Measurements from ENCODE around the gene NADK2. TPM values are rescaled to one million over a fixed set of nuclear protein-coding genes. Genes with fewer than 3 reads are reported as not detected.

NADK2 gene
- total RNA-seq, 4 donors from 2014 or later, result 22.5 to 34.8 (median 26.3) TPM

DNA sequence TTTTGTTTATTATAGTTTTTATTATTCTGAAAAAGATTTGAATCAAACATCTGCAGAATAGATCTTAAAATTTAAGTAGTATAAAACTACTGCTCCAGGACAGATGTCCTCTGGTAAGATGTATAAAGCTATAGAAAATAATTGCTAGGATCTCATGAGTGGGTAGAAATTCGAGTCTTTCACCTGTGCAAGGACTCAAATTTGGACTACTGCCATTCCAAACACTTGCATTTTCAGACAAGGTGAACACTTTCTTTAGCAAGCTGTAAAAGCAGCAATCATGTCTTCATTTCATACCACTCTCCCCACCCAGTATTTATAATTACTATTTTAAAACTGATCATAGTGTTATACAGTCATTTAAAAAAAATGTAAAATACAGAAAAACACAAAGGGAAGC is 69.1 kb downstream of the NADK2 start:
- TF ChIP-seq, protein P1, sequence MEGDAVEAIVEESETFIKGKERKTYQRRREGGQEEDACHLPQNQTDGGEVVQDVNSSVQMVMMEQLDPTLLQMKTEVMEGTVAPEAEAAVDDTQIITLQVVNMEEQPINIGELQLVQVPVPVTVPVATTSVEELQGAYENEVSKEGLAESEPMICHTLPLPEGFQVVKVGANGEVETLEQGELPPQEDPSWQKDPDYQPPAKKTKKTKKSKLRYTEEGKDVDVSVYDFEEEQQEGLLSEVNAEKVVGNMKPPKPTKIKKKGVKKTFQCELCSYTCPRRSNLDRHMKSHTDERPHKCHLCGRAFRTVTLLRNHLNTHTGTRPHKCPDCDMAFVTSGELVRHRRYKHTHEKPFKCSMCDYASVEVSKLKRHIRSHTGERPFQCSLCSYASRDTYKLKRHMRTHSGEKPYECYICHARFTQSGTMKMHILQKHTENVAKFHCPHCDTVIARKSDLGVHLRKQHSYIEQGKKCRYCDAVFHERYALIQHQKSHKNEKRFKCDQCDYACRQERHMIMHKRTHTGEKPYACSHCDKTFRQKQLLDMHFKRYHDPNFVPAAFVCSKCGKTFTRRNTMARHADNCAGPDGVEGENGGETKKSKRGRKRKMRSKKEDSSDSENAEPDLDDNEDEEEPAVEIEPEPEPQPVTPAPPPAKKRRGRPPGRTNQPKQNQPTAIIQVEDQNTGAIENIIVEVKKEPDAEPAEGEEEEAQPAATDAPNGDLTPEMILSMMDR (IDR thresholded peaks at IDR 0.05; ENCODE audit: low read depth), result no peak

DNA sequence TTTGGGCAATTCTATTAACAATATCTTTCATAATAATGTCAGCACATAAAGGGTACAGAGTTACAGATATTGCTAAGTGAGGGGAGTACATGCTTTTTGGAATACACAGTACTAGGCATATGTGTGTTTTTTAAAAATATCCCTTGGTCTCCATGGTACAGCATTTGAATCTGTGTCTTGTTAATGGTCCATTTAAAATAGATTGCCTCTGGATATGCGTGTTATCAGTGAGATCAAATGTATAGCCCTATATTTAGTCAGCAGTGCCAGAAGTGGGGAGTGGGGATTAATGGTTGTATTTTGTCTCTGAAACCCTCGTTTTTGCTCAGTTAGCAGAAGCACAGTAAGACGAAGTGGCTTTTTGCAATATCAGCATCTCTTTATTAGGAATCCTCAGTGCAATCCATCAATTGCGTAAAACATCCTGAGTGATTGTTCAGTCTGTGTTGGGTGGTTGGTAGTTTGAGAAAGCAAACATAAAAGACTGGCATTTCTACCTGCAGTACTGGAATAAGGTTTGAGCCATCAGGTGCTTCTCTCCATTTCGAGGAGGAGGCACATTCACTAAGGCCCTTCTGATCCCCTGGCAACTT is 70.8 kb downstream of the NADK2 start:
- TF ChIP-seq, protein P1 (IDR thresholded peaks at IDR 0.05; ENCODE audit: low read depth), result no peak

DNA sequence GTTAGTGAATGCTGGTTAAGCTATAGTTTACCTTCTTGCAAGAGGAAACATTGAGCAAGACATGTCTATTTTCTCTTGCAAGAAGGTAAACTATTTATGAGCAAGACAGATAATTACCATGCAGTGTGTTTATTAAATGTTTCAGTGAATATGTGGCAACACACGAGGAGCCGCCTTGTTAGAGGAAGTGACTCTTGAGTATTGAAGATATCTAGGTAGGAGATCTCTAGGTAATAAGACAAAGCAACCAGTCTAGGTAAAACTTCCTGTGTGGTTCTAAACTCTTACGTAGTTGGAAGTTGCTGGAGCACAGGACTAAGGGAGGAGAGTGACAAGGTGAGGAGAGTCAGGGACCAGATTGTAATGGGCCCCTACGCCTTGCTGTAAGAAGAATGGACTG is 73.0 kb downstream of the NADK2 start:
- TF ChIP-seq, protein P1 (IDR thresholded peaks at IDR 0.05; ENCODE audit: low read depth), result no peak

GRCh38 chr5:36164461-36164860 is 77.3 kb downstream of the NADK2 start:
- TF ChIP-seq, protein P1 (IDR thresholded peaks at IDR 0.05; ENCODE audit: low read depth), result no peak

GRCh38 chr5:36162810-36163486 is 78.8 kb downstream of the NADK2 start:
- TF ChIP-seq, protein P1 (IDR thresholded peaks at IDR 0.05; ENCODE audit: low read depth), result no peak

DNA sequence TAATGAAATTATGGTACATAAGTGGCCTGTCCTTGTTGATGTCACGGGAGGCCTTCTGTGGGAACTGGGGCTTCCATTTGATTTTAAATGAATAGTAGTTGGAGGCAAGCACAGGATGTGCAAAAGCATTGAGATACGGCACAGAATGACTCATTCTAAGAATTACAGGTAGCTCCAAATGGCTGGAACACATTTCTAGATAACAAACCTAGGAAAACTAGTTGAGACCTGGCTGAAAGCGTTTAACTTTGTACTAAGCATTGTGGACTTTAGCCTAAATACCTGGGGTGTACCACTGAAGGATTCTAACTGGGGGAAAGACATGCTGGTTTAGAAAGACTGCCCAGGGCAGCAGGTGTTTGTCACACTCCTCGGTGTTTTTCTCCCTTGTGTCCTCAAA is 80.4 kb downstream of the NADK2 start:
- TF ChIP-seq, protein P1 (IDR thresholded peaks at IDR 0.05; ENCODE audit: low read depth), result no peak

DNA sequence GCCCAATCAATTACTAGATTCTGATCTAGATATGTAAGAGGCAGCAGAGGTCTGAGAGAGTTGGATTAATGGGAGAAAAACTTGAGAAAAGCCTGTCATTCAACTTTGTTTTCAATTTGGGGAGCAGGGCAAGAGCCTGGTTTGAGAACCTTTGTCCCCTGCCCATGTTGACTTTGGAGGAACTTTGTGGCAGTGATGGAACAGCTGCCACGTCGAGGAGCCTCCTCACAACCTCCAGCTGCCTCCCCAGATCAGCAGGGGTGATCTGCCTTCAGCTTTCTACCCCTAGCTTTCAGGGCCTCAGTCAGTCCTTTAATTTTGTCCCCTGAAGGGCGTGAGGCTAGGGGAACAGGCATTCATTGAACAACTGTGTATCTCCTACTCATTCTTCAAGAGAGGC is 81.1 kb downstream of the NADK2 start:
- TF ChIP-seq, protein P1 (IDR thresholded peaks at IDR 0.05; ENCODE audit: low read depth), result no peak

All from subcutaneous adipose tissue (tissue), 4 donors.